ENCODE measurements around the gene ZNF830.

- TF ChIP-seq CTCF (IDR thresholded peaks at IDR 0.05; ENCODE audit: low read depth, low read length, missing input control), result no peak
- no peak for TF ChIP-seq HNF4A (conservative IDR thresholded peaks at IDR 0.05)
These were observed 40.7 kb upstream of the ZNF830 start for GRCh38 chr17:34920676-34921075.
